Lower lobe of right lung (tissue), 2 donors: ENCODE results near the gene USP21. TPM values are rescaled to one million over a fixed set of nuclear protein-coding genes. Genes with fewer than 3 reads are reported as not detected.
A peak's percentile ranks its signal among the peaks of the same experiment; 100 is the strongest.

Experiments used
- ATAC-seq, 2 donors: fragments of 200-7000 bp; cut with Tn5 transposase; one replicate each; pipeline ENCODE4 v1.9.1; 2020 to 2022; ENCODE audit warnings: mild to moderate bottlenecking in 2 of 2, moderate library complexity in 2 of 2
- DNase-seq: peaks from one replicate; pipeline ENCODE4 v3.0.0-alpha.2; 2020
- H3K27ac ChIP-seq: fragments of 200-600 bp; one replicate; pipeline ENCODE4 v1.8.0; 2022
- H3K27me3 ChIP-seq: fragments of 200-600 bp; one replicate; pipeline ENCODE4 v1.8.0; 2022; ENCODE audit warnings: low read depth
- H3K36me3 ChIP-seq: fragments of 200-600 bp; one replicate; pipeline ENCODE4 v1.8.0; 2022; ENCODE audit warnings: mild to moderate bottlenecking
- H3K4me1 ChIP-seq: fragments of 200-600 bp; one replicate; pipeline ENCODE4 v1.8.0; 2022
- H3K4me3 ChIP-seq: fragments of 200-600 bp; one replicate; pipeline ENCODE4 v1.8.0; 2022; ENCODE audit warnings: mild to moderate bottlenecking
- H3K9me3 ChIP-seq: fragments of 200-600 bp; one replicate; pipeline ENCODE4 v1.8.0; 2022
- CTCF ChIP-seq: fragments of 200-600 bp; IDR thresholded peaks from one replicate; pipeline ENCODE4 v1.8.0; 2022; ENCODE audit warnings: antibody characterized with exemption, mild to moderate bottlenecking
- intact Hi-C: fragments of 100-400 bp; cut with DNase I; formaldehyde crosslinking; loops from one replicate; pipeline ENCODE4 v1.11.0; 2022
- total RNA-seq: library from RNA; stranded (reverse); fragmentation: NEBNext Ultra II Directional; extraction: Animal tissue kit (Norgen Biotek cat#: 25700); gene quantifications from one replicate; pipeline ENCODE4 v1.2.1, GENCODE V29; 2021
- donor health status: DM: no; HTN: yes; CAD: no; lungs with severe emphysema.

Gene USP21
- total RNA-seq, 1 donor from 2014 or later: 32.2 TPM

- no peaks in the 10 kb centered on the region for H3K27me3 ChIP-seq
- intact Hi-C loops: no loop called here
- DNase-seq: no peak
- H3K36me3 ChIP-seq: peaks cover 25% of the 10 kb centered on the region
- TF ChIP-seq CTCF: no peak
- no peaks in the 10 kb centered on the region for H3K9me3 ChIP-seq
- peak; percentile 3 to 38 for ATAC-seq
- H3K27ac ChIP-seq: peak overlapping the region; percentile 96
- peaks cover 55% of the 10 kb centered on the region for H3K4me1 ChIP-seq
- H3K4me3 ChIP-seq: peak overlapping the region; percentile 71
These were observed 27.5 kb upstream of the USP21 start for GRCh38 chr1:161131523-161132409.

GRCh38 chr1:161132410-161133219, 26.7 kb upstream of the USP21 start, which contains the start of gene DEDD:
Gene DEDD (minus strand): TSS chr1:161132667. CDS start chr1:161124462, 8,205 bp downstream.
- peak; percentile 95 for DNase-seq
- peak; percentile 96 for ATAC-seq
- H3K27ac ChIP-seq: peak within 1 kb of the TSS; percentile 96
- peaks cover 17% of the 10 kb centered on the region for H3K36me3 ChIP-seq
- TF ChIP-seq CTCF: no peak
- H3K27me3 ChIP-seq: no peaks in the 10 kb centered on the region
- H3K4me1 ChIP-seq: peaks cover 54% of the 10 kb centered on the region
- H3K9me3 ChIP-seq: no peaks in the 10 kb centered on the region
- intact Hi-C loops: no loop called here
- peak within 1 kb of the TSS; percentile 71 for H3K4me3 ChIP-seq

GRCh38 chr1:161133220-161133740, 26.0 kb upstream of the USP21 start:
- ATAC-seq (no peak), DNase-seq (no peak)
- H3K4me3 ChIP-seq: peak overlapping the region; percentile 71
- H3K4me1 ChIP-seq: peaks cover 53% of the 10 kb centered on the region
- TF ChIP-seq CTCF: no peak
- H3K27ac ChIP-seq: peak overlapping the region; percentile 96
- H3K9me3 ChIP-seq: no peaks in the 10 kb centered on the region
- peaks cover 10% of the 10 kb centered on the region for H3K36me3 ChIP-seq
- H3K27me3 ChIP-seq: no peaks in the 10 kb centered on the region
- intact Hi-C loops: no loop called here

GRCh38 chr1:161137881-161138280, 21.4 kb upstream of the USP21 start:
- no peak for TF ChIP-seq CTCF
- no peaks in the 10 kb centered on the region for H3K36me3 ChIP-seq
- peaks cover 39% of the 10 kb centered on the region for H3K4me1 ChIP-seq
- no peak for DNase-seq
- ATAC-seq: no peak
- intact Hi-C loops: no loop called here
- no peaks in the 10 kb centered on the region for H3K27me3 ChIP-seq
- H3K27ac ChIP-seq: peak overlapping the region; percentile 9
- no peak overlapping the region for H3K4me3 ChIP-seq
- no peaks in the 10 kb centered on the region for H3K9me3 ChIP-seq

GRCh38 chr1:161138431-161138830, 20.9 kb upstream of the USP21 start:
- Histone ChIP-seq H3K36me3 (no peaks in the 10 kb centered on the region), H3K4me1 (peaks cover 39% of the 10 kb centered on the region), H3K4me3 (no peak overlapping the region), H3K27ac (peak overlapping the region; percentile 9), H3K9me3 (no peaks in the 10 kb centered on the region), H3K27me3 (no peaks in the 10 kb centered on the region)
- no peak for TF ChIP-seq CTCF
- no peak for DNase-seq
- intact Hi-C loops: no loop called here
- ATAC-seq: no peak
